K562 (cell line): ENCODE results near the gene DARS1. TPM values are rescaled to one million over a fixed set of nuclear protein-coding genes. Genes with fewer than 3 reads are reported as not detected.

Experiments
- ATAC-seq: fragments of 200-7000 bp; cut with Tn5 transposase; 3 replicates; pipeline ENCODE4 v1.9.1; 2020; ENCODE audit warnings: moderate library complexity
- BruUV-seq: library from RNA; stranded (reverse); fragments of 400-500 nt; replicated peaks from 2 replicates; lab custom pipeline; 2021; lab: Mats Ljungman, UMichigan
- CTCF ChIA-PET: fragments of 300-600 bp; formaldehyde crosslinking; extraction: SDS; loops from one replicate; lab custom pipeline; 2021; ENCODE audit warnings: low intra/inter-chr PET ratio; lab: Yijun Ruan, JAX
- POLR2A ChIA-PET: fragments of 300-600, 350-650 bp; sonication (Branson Sonifier 250); formaldehyde crosslinking; extraction: SDS; loops from one replicate; lab custom pipeline; 2021; ENCODE audit warnings: antibody characterized with exemption, inconsistent platforms; lab: Yijun Ruan, JAX
- DNase-seq, 4 experiments: peaks; one replicate each; pipeline versions ENCODE4 v3.0.0 to v3.0.0-alpha.2; 2011 to 2018; ENCODE audit warnings: low spot score in 3 of 4, mixed read lengths in 3 of 4; ENCODE audit errors: extremely low read depth in 1 of 4
- FAIRE-seq: peaks from 2 replicates; lab custom pipeline; 2011; peaks lifted over from hg19 to GRCh38; lab: Jason Lieb, UNC
- H2AFZ ChIP-seq: 2 replicates; pipeline ENCODE4 v1.6.0; 2011; ENCODE audit warnings: low read depth, low read length, control low read depth, inconsistent platforms
- H3K27ac ChIP-seq: fragments of 200-600 bp; 3 replicates; pipeline ENCODE4 v1.8.0; 2011; ENCODE audit warnings: low read depth, mild to moderate bottlenecking, control low read depth, inconsistent platforms, low read length, moderate library complexity, mixed read lengths; ENCODE audit errors: extremely low read depth
- H3K27me3 ChIP-seq, 2 experiments: fragments of 300-600 bp in 1 of 2; 2 replicates in 1 of 2; 3 replicates in 1 of 2; pipeline versions ENCODE4 v1.6.0 to v1.8.0; 2011; ENCODE audit warnings: inconsistent platforms in 2 of 2, low read length in 2 of 2, mild to moderate bottlenecking in 1 of 2, mixed read lengths in 1 of 2, moderate library complexity in 1 of 2; ENCODE audit not compliant: control insufficient read depth in 2 of 2, insufficient read depth in 2 of 2
- H3K36me3 ChIP-seq: fragments of 300-600 bp; 3 replicates; pipeline ENCODE4 v1.8.0; 2011; ENCODE audit warnings: mild to moderate bottlenecking, low read length, inconsistent platforms; ENCODE audit not compliant: control insufficient read depth, insufficient read depth
- H3K4me1 ChIP-seq, 2 experiments: fragments of 200-600 bp in 1 of 2; replicated peaks in 1 of 2; 2 replicates in 1 of 2; 3 replicates in 1 of 2; pipeline versions ENCODE4 v1.5.1 to v1.8.0; 2011; ENCODE audit warnings: inconsistent platforms in 2 of 2, low read length in 2 of 2, mild to moderate bottlenecking in 1 of 2, mixed read lengths in 1 of 2, moderate library complexity in 1 of 2; ENCODE audit not compliant: control insufficient read depth in 2 of 2, insufficient read depth in 2 of 2
- H3K4me2 ChIP-seq: 2 replicates; pipeline ENCODE4 v1.6.1; 2011; ENCODE audit warnings: low read length, control low read depth, inconsistent platforms, mixed read lengths; ENCODE audit not compliant: insufficient read depth
- H3K4me3 ChIP-seq: fragments of 200-600 bp; sonication (generic), shearing (Covaris generic); 2 replicates; pipeline ENCODE4 v1.5.1; 2016; ENCODE audit warnings: control low read depth, inconsistent platforms
- H3K79me2 ChIP-seq: fragments of 200-600 bp; 3 replicates; pipeline ENCODE4 v1.8.0; 2011; ENCODE audit warnings: low read length, inconsistent platforms; ENCODE audit not compliant: control insufficient read depth, insufficient read depth
- H3K9ac ChIP-seq, 2 experiments: 2 replicates each; pipeline versions ENCODE4 v1.6.0 to v1.6.1; 2011; ENCODE audit warnings: low read depth in 2 of 2, low read length in 2 of 2, control low read depth in 1 of 2, inconsistent platforms in 1 of 2, mild to moderate bottlenecking in 1 of 2, mixed read lengths in 1 of 2; ENCODE audit not compliant: insufficient read depth in 1 of 2
- H3K9me1 ChIP-seq: one replicate; pipeline ENCODE4 v1.6.0; 2011; ENCODE audit warnings: inconsistent platforms, mild to moderate bottlenecking, low read length, moderate library complexity; ENCODE audit not compliant: control insufficient read depth, insufficient read depth
- H3K9me3 ChIP-seq: replicated peaks from 2 replicates; pipeline ENCODE4 v1.5.1; 2011; ENCODE audit warnings: low read depth, low read length, inconsistent platforms; ENCODE audit not compliant: control insufficient read depth, insufficient read depth
- H4K20me1 ChIP-seq: replicated peaks from 2 replicates; pipeline ENCODE4 v1.6.1; 2011; ENCODE audit warnings: low read length, inconsistent platforms, mixed read lengths; ENCODE audit not compliant: control insufficient read depth, insufficient read depth
- ATF3 ChIP-seq, 2 experiments: fragments of 450-650 bp in 1 of 2; sonication (generic) in 1 of 2; formaldehyde crosslinking in 1 of 2; IDR thresholded peaks in 1 of 2; conservative IDR thresholded peaks in 1 of 2; 2 replicates each; pipeline versions ENCODE4 v1.6.1 to v1.8.1; 2016 to 2023; ENCODE audit warnings: mild to moderate bottlenecking in 2 of 2, moderate library complexity in 2 of 2, inconsistent platforms in 1 of 2, missing genetic modification reagents in 1 of 2
- CBFA2T3 ChIP-seq: fragments of 450-650 bp; IDR thresholded peaks from 2 replicates; pipeline ENCODE4 v1.6.1; 2017
- CEBPG ChIP-seq, 3 experiments: fragments of 200-800 bp in 1 of 3; sonication (Bioruptor generic) in 1 of 3; sonication (generic) in 1 of 3; formaldehyde crosslinking in 1 of 3; IDR thresholded peaks in 2 of 3; conservative IDR thresholded peaks in 1 of 3; 2 replicates each; pipeline versions ENCODE4 v1.6.1 to v1.8.0; 2016 to 2022; ENCODE audit warnings: missing compliant biosample characterization in 2 of 3, missing genetic modification characterization in 2 of 3, mild to moderate bottlenecking in 1 of 3, missing genetic modification reagents in 1 of 3
- HNRNPL ChIP-seq: fragments of 200-400 bp; formaldehyde crosslinking; IDR thresholded peaks from 2 replicates; pipeline ENCODE4 v1.6.1; 2017; ENCODE audit warnings: low read depth, mild to moderate bottlenecking, low read length
- PBX2 ChIP-seq, 2 experiments: IDR thresholded peaks in 1 of 2; conservative IDR thresholded peaks in 1 of 2; 2 replicates each; pipeline ENCODE4 v1.6.1; 2016; ENCODE audit warnings: low read depth in 2 of 2, mild to moderate bottlenecking in 1 of 2, missing compliant biosample characterization in 1 of 2, missing genetic modification characterization in 1 of 2, moderate library complexity in 1 of 2
- PHTF2 ChIP-seq: fragments of 250-450 bp; sonication (Bioruptor Pico); IDR thresholded peaks from 2 replicates; pipeline ENCODE4 v1.5.0; 2021; ENCODE audit warnings: mild to moderate bottlenecking
- RB1 ChIP-seq: fragments of 450-650 bp; IDR thresholded peaks from 2 replicates; pipeline ENCODE4 v1.6.1; 2017; ENCODE audit warnings: low read depth, mild to moderate bottlenecking
- ZFX ChIP-seq: sonication (generic); formaldehyde crosslinking; IDR thresholded peaks from 2 replicates; pipeline ENCODE4 v1.8.0; 2022; ENCODE audit warnings: mild to moderate bottlenecking, missing genetic modification reagents, moderate library complexity
- in situ Hi-C: fragments of 300-500 bp; cut with MboI; formaldehyde crosslinking; loops from 4 replicates; pipeline ENCODE4 v1.15.0; 2018; ENCODE audit warnings: inconsistent platforms, mixed read lengths
- intact Hi-C: fragments of 100-400 bp; cut with micrococcal nuclease; formaldehyde crosslinking; loops from 2 replicates; pipeline ENCODE4 v1.14.2; 2022
- polyA plus RNA-seq, 8 experiments: library from polyadenylated mRNA; depleted of rRNA in 4 of 8; stranded (reverse) in 5 of 8; unstranded in 3 of 8; fragments of >200 nt; fragmentation: Nextera tagmentation in 2 of 8; fragmentation: Illumina TruSeq in 1 of 8; extraction: Ambion mirVana in 2 of 8; extraction: Trizol in 1 of 8; gene quantifications; 2 replicates each; pipeline versions ENCODE4 v1.2.1 to v1.2.3, GENCODE V29; 2011 to 2014; ENCODE audit warnings: inconsistent platforms in 1 of 8, missing spikeins in 1 of 8
- total RNA-seq, 7 experiments: library from RNA; depleted of rRNA in 6 of 7; stranded (reverse); fragments of >200 nt in 6 of 7; fragmentation: Illumina TruSeq in 2 of 7; extraction: Trizol in 2 of 7; gene quantifications; 2 replicates each; pipeline versions ENCODE4 v1.2.1 to v1.2.3, GENCODE V29; 2011 to 2021; ENCODE audit warnings: low replicate concordance in 1 of 7

Gene DARS1
- total and polyA plus RNA-seq, 9 of the 15 experiments (the other 6 are each of a cell fraction or from before 2014, with no cell fraction given): 91.5 to 239 (median 98.0) TPM

GRCh38 chr2:135905679-135906078 lies 79.7 kb downstream of the DARS1 start:
- Histone ChIP-seq H3K4me2 (no peak overlapping the region), H3K27ac (no peak overlapping the region), H3K4me1 (peaks cover 0 to 6% of the 10 kb centered on the region in 2 experiments; a peak in 2 of 5 replicates), H3K9me3 (no peaks in the 10 kb centered on the region), H4K20me1 (no peaks in the 10 kb centered on the region), H2AFZ (no peak overlapping the region), H3K9ac (no peak overlapping the region), H3K9me1 (no peaks in the 10 kb centered on the region), H3K36me3 (peaks cover 36% of the 10 kb centered on the region), H3K79me2 (no peaks in the 10 kb centered on the region), H3K4me3 (no peak overlapping the region), H3K27me3 (no peaks in the 10 kb centered on the region)
- intact Hi-C loops: no loop called here
- no peak for FAIRE-seq
- no peak for ATAC-seq
- no peak for TF ChIP-seq HNRNPL
- no peak for TF ChIP-seq RB1
- no peak for TF ChIP-seq ZFX (CRISPR knock-in tag)
- no peak for TF ChIP-seq CBFA2T3
- TF ChIP-seq PBX2 (CRISPR knock-in tag; IDR thresholded peaks at IDR 0.05; ENCODE audit: low read depth): no peak
- no peak for TF ChIP-seq PBX2 (tag; conservative IDR thresholded peaks at IDR 0.05; ENCODE audit: low read depth)
- no peak for TF ChIP-seq CEBPG (CRISPR knock-in tag; IDR thresholded peaks at IDR 0.05)
- TF ChIP-seq CEBPG (tag; conservative IDR thresholded peaks at IDR 0.05 in 1 of 2, IDR thresholded peaks at IDR 0.05 in 1 of 2): peak in 1 of 2 experiments; percentile 29; a peak in 1 of 4 replicates
- TF ChIP-seq ATF3 (IDR thresholded peaks at IDR 0.05): peak; percentile 19; the same call in 1 of the 2 replicates
- no peak for TF ChIP-seq ATF3 (CRISPR knock-in tag; conservative IDR thresholded peaks at IDR 0.05)
- TF ChIP-seq PHTF2 (CRISPR knock-in tag): no peak
- ChIA-PET CTCF (no interaction called here), POLR2A (interaction anchor here (0.6 to 1.4 kb wide), 2 partner anchors 8 to 12 kb away, joined by 3 to 5 read pairs; no protein-coding TSS in a partner anchor)
- in situ Hi-C loops: no loop called here
- DNase-seq: no peak
- no TSS peak for BruUV-seq
